T47D (cell line): Measurements from ENCODE around the gene DOLK.
"Not testable (repeated sequence)": the region's sequence is repeated elsewhere in the genome, so short reads cannot be mapped to it uniquely, and the experiment has no call there.

Experiments
- DNase-seq, 2 experiments: peaks; one replicate each; pipeline versions ENCODE4 v3.0.0 to v3.0.0-alpha.2; 2011 to 2012; ENCODE audit warnings: low read depth in 1 of 2, low spot score in 1 of 2
- JUND ChIP-seq: IDR thresholded peaks from 2 replicates; pipeline ENCODE4 v1.6.1; 2012; ENCODE audit warnings: low read depth
- in situ Hi-C: cut with HindIII; loops from 2 replicates; pipeline ENCODE4 v1.10.0; 2016; ENCODE audit warnings: low sequenced_read_pairs, low pct_unique_long_range_greater_than_20kb

Gene DOLK

GRCh38 chr9:128947527-128948301 is at the start of gene DOLK, which contains the start of gene NUP188:
Gene DOLK, minus strand, starts transcription at chr9:128947603. Its CDS starts 300 bp downstream, at chr9:128947303.
Gene NUP188, plus strand, starts transcription at chr9:128947699. Its CDS starts 21 bp downstream, at chr9:128947720.
- in situ Hi-C loops = no loop called here
- TF ChIP-seq JUND = no peak

GRCh38 chr9:128995791-128996190 is 48.4 kb upstream of the DOLK start:
- no peak for DNase-seq
- in situ Hi-C loops = no loop called here
- TF ChIP-seq JUND = no peak

More at GRCh38 chr9:128947527-128948301, at the start of gene DOLK, which contains the start of gene NUP188:
- DNase-seq = peak; percentile 96 to 99

GRCh38 chr9:128992995-128993394 is 45.6 kb upstream of the DOLK start:
- DNase-seq = peak in 1 of 2 experiments; percentile 64
- TF ChIP-seq JUND = no peak
- in situ Hi-C loops = no loop called here

- in situ Hi-C loops = no loop called here
- no peak for DNase-seq
- no peak for TF ChIP-seq JUND
These were observed 40.4 kb upstream of the DOLK start for GRCh38 chr9:128987805-128988204.

- DNase-seq = no peak
- in situ Hi-C loops = no loop called here
- TF ChIP-seq JUND = no peak
These were observed 39.3 kb upstream of the DOLK start for GRCh38 chr9:128986671-128987070.

- no peak for DNase-seq
These were observed 36.1 kb upstream of the DOLK start for GRCh38 chr9:128983536-128983935.

GRCh38 chr9:128979111-128979510 is 31.7 kb upstream of the DOLK start:
- in situ Hi-C loops = no loop called here
- no peak for TF ChIP-seq JUND
- no peak for DNase-seq

More at GRCh38 chr9:128983536-128983935, 36.1 kb upstream of the DOLK start:
- in situ Hi-C loops = no loop called here
- TF ChIP-seq JUND = no peak

- DNase-seq = no peak
- no peak for TF ChIP-seq JUND
- in situ Hi-C loops = no loop called here
These were observed 25.6 kb upstream of the DOLK start for GRCh38 chr9:128972956-128973355.

- no peak for TF ChIP-seq JUND
- in situ Hi-C loops = no loop called here
- DNase-seq = no peak
These were observed 22.1 kb upstream of the DOLK start for GRCh38 chr9:128969491-128969890.

- DNase-seq, in situ Hi-C loops: not testable (repeated sequence)
These were observed 14.0 kb upstream of the DOLK start for GRCh38 chr9:128961403-128961802.

GRCh38 chr9:128947277-128947526 is 201 bp downstream of the DOLK start:
- in situ Hi-C loops = no loop called here
- DNase-seq = no peak
- TF ChIP-seq JUND = no peak

- TF ChIP-seq JUND = no peak
- peak; percentile 44 to 57 for DNase-seq
- in situ Hi-C loops = no loop called here
These were observed 679 bp downstream of the DOLK start for GRCh38 chr9:128946571-128947276.

- no peak for TF ChIP-seq JUND
- no peak for DNase-seq
- in situ Hi-C loops = no loop called here
These were observed 1.5 kb downstream of the DOLK start for GRCh38 chr9:128945798-128946501.

GRCh38 chr9:128944966-128945365 is 2.4 kb downstream of the DOLK start:
- DNase-seq, in situ Hi-C loops: not testable (repeated sequence)
